IMR-90 (cell line): ENCODE measurements around the gene SEPHS2. TPM values are rescaled to one million over a fixed set of nuclear protein-coding genes. Genes with fewer than 3 reads are reported as not detected.

Experiments
- ATAC-seq: fragments of 200-7000 bp; cut with Tn5 transposase; 2 replicates; pipeline ENCODE4 v1.9.1; 2020; ENCODE audit warnings: low read depth, mild to moderate bottlenecking, moderate library complexity
- BruUV-seq: library from RNA; stranded (reverse); fragments of 400-500 nt; replicated peaks from 2 replicates; lab custom pipeline; 2021; lab: Mats Ljungman, UMichigan
- CTCF ChIA-PET: fragments of 300-600 bp; formaldehyde crosslinking; extraction: SDS; loops from one replicate; lab custom pipeline; 2021; ENCODE audit warnings: antibody characterized with exemption; lab: Yijun Ruan, JAX
- POLR2A ChIA-PET: fragments of 300-600 bp; sonication (Branson Sonifier 250); formaldehyde crosslinking; loops from one replicate; lab custom pipeline; 2022; ENCODE audit warnings: antibody characterized with exemption; ENCODE audit not compliant: unreplicated experiment; lab: Charles Lee
- DNase-seq: peaks from one replicate; pipeline ENCODE4 v3.0.0; 2013
- H2AFZ ChIP-seq: replicated peaks from 2 replicates; pipeline ENCODE3; 2013; ENCODE audit warnings: low read length, mild to moderate bottlenecking; ENCODE audit not compliant: poor library complexity
- H2AK5ac ChIP-seq: 2 replicates; pipeline ENCODE4 v1.6.1; 2013; ENCODE audit warnings: low read depth, low read length, inconsistent platforms
- H2AK9ac ChIP-seq: replicated peaks from 2 replicates; pipeline ENCODE3; 2013; ENCODE audit warnings: mild to moderate bottlenecking, low read depth, low read length, moderate library complexity; ENCODE audit not compliant: poor library complexity
- H2BK120ac ChIP-seq: 2 replicates; pipeline ENCODE4 v1.6.1; 2013; ENCODE audit warnings: low read depth, low read length, inconsistent platforms
- H2BK15ac ChIP-seq: 3 replicates; pipeline ENCODE4 v1.6.1; 2013; ENCODE audit warnings: low read depth, low read length, inconsistent platforms
- H2BK20ac ChIP-seq: 2 replicates; pipeline ENCODE4 v1.6.1; 2013; ENCODE audit warnings: low read depth, mild to moderate bottlenecking, inconsistent platforms, low read length, moderate library complexity
- H2BK5ac ChIP-seq: 2 replicates; pipeline ENCODE4 v1.6.1; 2013; ENCODE audit warnings: mild to moderate bottlenecking, low read depth, low read length, inconsistent platforms; ENCODE audit not compliant: poor library complexity, severe bottlenecking
- H3K14ac ChIP-seq: replicated peaks from 2 replicates; pipeline ENCODE4 v1.6.1; 2013; ENCODE audit warnings: low read depth, low read length, inconsistent platforms
- H3K18ac ChIP-seq: 2 replicates; pipeline ENCODE4 v1.6.1; 2013; ENCODE audit warnings: low read depth, low read length, control low read depth
- H3K23ac ChIP-seq: 2 replicates; pipeline ENCODE4 v1.6.1; 2013; ENCODE audit warnings: low read depth, low read length, inconsistent platforms
- H3K27ac ChIP-seq: 2 replicates; pipeline ENCODE4 v1.5.1; 2013; ENCODE audit warnings: mild to moderate bottlenecking, control low read depth, low read length; ENCODE audit not compliant: insufficient read depth
- H3K27me3 ChIP-seq: 2 replicates; pipeline ENCODE4 v1.6.1; 2013; ENCODE audit warnings: low read length; ENCODE audit not compliant: control insufficient read depth, insufficient read depth
- H3K36me3 ChIP-seq: 2 replicates; pipeline ENCODE4 v1.6.1; 2013; ENCODE audit warnings: low read length, mixed read lengths; ENCODE audit not compliant: control insufficient read depth, insufficient read depth
- H3K4ac ChIP-seq: 2 replicates; pipeline ENCODE4 v1.6.1; 2013; ENCODE audit warnings: low read depth, low read length, inconsistent platforms
- H3K4me1 ChIP-seq: 2 replicates; pipeline ENCODE4 v1.6.1; 2013; ENCODE audit warnings: low read length, mixed read lengths; ENCODE audit not compliant: control insufficient read depth, insufficient read depth
- H3K4me2 ChIP-seq: 2 replicates; pipeline ENCODE4 v1.6.1; 2013; ENCODE audit warnings: low read depth, mild to moderate bottlenecking, control low read depth, low read length, moderate library complexity
- H3K4me3 ChIP-seq: 2 replicates; pipeline ENCODE4 v1.5.1; 2013; ENCODE audit warnings: low read depth, mild to moderate bottlenecking, control low read depth, low read length, moderate library complexity; ENCODE audit not compliant: insufficient read depth
- H3K56ac ChIP-seq: 2 replicates; pipeline ENCODE4 v1.6.1; 2013; ENCODE audit warnings: low read length, inconsistent platforms; ENCODE audit not compliant: insufficient read depth; ENCODE audit errors: extremely low read depth
- H3K79me1 ChIP-seq, 2 experiments: 2 replicates each; pipeline ENCODE4 v1.6.1; 2013; ENCODE audit warnings: low read length in 2 of 2, inconsistent platforms in 1 of 2, low read depth in 1 of 2
- H3K9ac ChIP-seq: 2 replicates; pipeline ENCODE4 v1.6.1; 2013; ENCODE audit warnings: low read depth, low read length, control low read depth
- H3K9me1 ChIP-seq: 2 replicates; pipeline ENCODE4 v1.6.1; 2013; ENCODE audit warnings: low read length, inconsistent platforms; ENCODE audit not compliant: insufficient read depth
- H3K9me3 ChIP-seq: 2 replicates; pipeline ENCODE4 v1.6.1; 2013; ENCODE audit warnings: low read length; ENCODE audit not compliant: control insufficient read depth, insufficient read depth
- H4K20me1 ChIP-seq: 2 replicates; pipeline ENCODE4 v1.6.1; 2013; ENCODE audit warnings: low read length, inconsistent platforms; ENCODE audit not compliant: insufficient read depth
- H4K5ac ChIP-seq: 2 replicates; pipeline ENCODE4 v1.6.1; 2013; ENCODE audit warnings: mild to moderate bottlenecking, low read depth, low read length, control low read depth
- H4K8ac ChIP-seq, 2 experiments: 2 replicates each; pipeline ENCODE4 v1.6.1; 2013; ENCODE audit warnings: low read depth in 2 of 2, low read length in 2 of 2, control low read depth in 1 of 2, inconsistent platforms in 1 of 2
- H4K91ac ChIP-seq: 2 replicates; pipeline ENCODE4 v1.6.1; 2013; ENCODE audit warnings: low read depth, low read length, inconsistent platforms; ENCODE audit not compliant: insufficient read depth
- FOS ChIP-seq: fragments of 150-350 bp; IDR thresholded peaks from 2 replicates; pipeline ENCODE4 v1.6.1; 2016; ENCODE audit warnings: low read depth, low read length
- RCOR1 ChIP-seq: IDR thresholded peaks from 2 replicates; pipeline ENCODE4 v1.6.1; 2012; ENCODE audit warnings: mild to moderate bottlenecking, low read length, improper control_type of control experiment; ENCODE audit not compliant: insufficient replicate concordance
- RFX5 ChIP-seq: IDR thresholded peaks from 2 replicates; pipeline ENCODE4 v1.8.0; 2012; ENCODE audit warnings: low read depth, mild to moderate bottlenecking, low read length, moderate library complexity
- WGBS, 2 experiments: methylation state at CpG; one replicate each; pipeline versions ENCODE4 v1.1.5 to v1.1.7; 2013; ENCODE audit warnings: missing lambda C conversion rate in 2 of 2; ENCODE audit not compliant: insufficient read length in 1 of 2; ENCODE audit errors: extremely low coverage in 2 of 2; 5-methylcytosine and 5-hydroxymethylcytosine counted together
- dilution Hi-C: fragments of 300-500 bp; cut with HindIII; formaldehyde crosslinking; loops from one replicate; pipeline ENCODE4 v1.14.3; 2018; ENCODE audit warnings: low sequenced_read_pairs; ENCODE audit not compliant: unreplicated experiment
- in situ Hi-C: fragments of 300-500 bp; cut with MboI; formaldehyde crosslinking; loops from 3 replicates; pipeline ENCODE4 v1.14.3; 2019; ENCODE audit warnings: low sequenced_read_pairs, inconsistent platforms, mixed read lengths
- intact Hi-C: fragments of 100-400 bp; cut with micrococcal nuclease; formaldehyde crosslinking; loops from 2 replicates; pipeline ENCODE4 v1.10.0; 2022
- polyA plus RNA-seq, 3 experiments: library from polyadenylated mRNA; depleted of rRNA; stranded (reverse); fragments of >200 nt; gene quantifications; 2 replicates each; pipeline ENCODE4 v1.2.3, GENCODE V29; 2012; ENCODE audit warnings: low replicate concordance in 1 of 3
- total RNA-seq: library from RNA; depleted of rRNA; stranded (reverse); fragments of >200 nt; gene quantifications from 2 replicates; pipeline ENCODE4 v1.2.3, GENCODE V29; 2012

SEPHS2 gene
- total and polyA plus RNA-seq, 2 of the 4 experiments (the other 2 are of a cell fraction) = 10.4 to 31.4 TPM

DNA sequence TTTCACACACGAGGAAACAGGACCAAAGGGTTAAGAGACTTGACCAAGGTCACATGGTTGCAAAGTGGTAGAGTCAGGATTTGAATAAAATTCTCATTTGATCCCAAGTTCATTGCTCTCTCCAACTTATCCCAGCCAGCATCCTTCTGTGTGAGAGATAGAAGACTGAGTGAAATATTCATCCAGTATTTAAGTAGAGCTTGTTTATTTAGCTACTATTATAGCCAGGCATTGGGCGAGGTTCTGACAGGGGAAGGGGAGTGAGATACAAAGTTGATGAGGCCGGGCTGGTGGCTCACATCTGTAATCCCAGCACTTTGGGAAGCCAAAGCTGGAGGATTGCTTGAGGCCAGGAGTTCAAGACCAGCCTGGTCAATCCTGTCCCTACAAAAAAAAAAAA is 31.3 kb upstream of the SEPHS2 start:
- Histone ChIP-seq H2BK15ac (no peak overlapping the region), H3K23ac (no peak overlapping the region), H2BK20ac (no peak overlapping the region), H3K9me1 (no peaks in the 10 kb centered on the region), H3K27ac (no peak overlapping the region), H3K36me3 (no peaks in the 10 kb centered on the region), H2AK5ac (no peak overlapping the region), H3K4me2 (no peak overlapping the region), H2BK120ac (no peak overlapping the region), H3K4me1 (no peaks in the 10 kb centered on the region), H4K91ac (no peak overlapping the region), H3K14ac (no peak overlapping the region), H3K4me3 (no peak overlapping the region), H3K18ac (no peak overlapping the region), H3K9me3 (no peaks in the 10 kb centered on the region), H3K27me3 (peaks cover 54% of the 10 kb centered on the region), H4K20me1 (no peaks in the 10 kb centered on the region), H3K56ac (no peak overlapping the region), H3K79me1 (no peaks in the 10 kb centered on the region), H2BK5ac (no peak overlapping the region), H2AFZ (no peak overlapping the region), H4K8ac (no peak overlapping the region), H3K9ac (no peak overlapping the region), H4K5ac (no peak overlapping the region), H2AK9ac (no peak overlapping the region), H3K4ac (no peak overlapping the region)
- ChIA-PET CTCF (no interaction called here), POLR2A (no interaction called here)
- BruUV-seq = no TSS peak
- DNase-seq (no peak), ATAC-seq (no peak)
- TF ChIP-seq FOS (no peak), RCOR1 (no peak), RFX5 (no peak)
- intact Hi-C loops (no loop called here), in situ Hi-C loops (no loop called here), dilution Hi-C loops (no loop called here)
- 20% methylated on average over 1 of the region's 3 CpGs; no CpG with 5 or more reads in 1 of the 2 experiments for WGBS, 2 experiments
